SK-N-MC (cell line): ENCODE data around the gene ZNF415.
"Not testable (repeated sequence)": the region's sequence is repeated elsewhere in the genome, so short reads cannot be mapped to it uniquely, and the experiment has no call there.

Experiments
- DNase-seq: peaks from one replicate; pipeline ENCODE4 v3.0.0-alpha.2; 2011; ENCODE audit warnings: low read depth, low spot score
- H3K27ac ChIP-seq: fragments of 200-600 bp; sonication (generic); 2 replicates; pipeline ENCODE4 v1.5.1; 2016; ENCODE audit warnings: mixed run types
- H3K36me3 ChIP-seq: fragments of 200-600 bp; sonication (generic); 2 replicates; pipeline ENCODE4 v1.6.1; 2017; ENCODE audit warnings: antibody characterized with exemption, low read length, mixed read lengths; ENCODE audit not compliant: insufficient read depth
- H3K4me3 ChIP-seq: fragments of 200-600 bp; sonication (generic); 2 replicates; pipeline ENCODE4 v1.5.1; 2016
- H3K9ac ChIP-seq: fragments of 200-600 bp; sonication (generic); 2 replicates; pipeline ENCODE4 v1.8.0; 2017; ENCODE audit warnings: mixed run types, mixed read lengths; ENCODE audit not compliant: insufficient read length
- H3K9me3 ChIP-seq: fragments of 200-600 bp; sonication (generic); 2 replicates; pipeline ENCODE4 v1.6.1; 2017; ENCODE audit warnings: low read depth, mild to moderate bottlenecking, antibody characterized with exemption, low read length, moderate library complexity, mixed read lengths
- EZH2 ChIP-seq: fragments of 200-600 bp; sonication (generic); IDR thresholded peaks from one replicate; pipeline ENCODE4 v1.6.1; 2017; ENCODE audit warnings: antibody characterized with exemption
- FOXP2 ChIP-seq: optimal IDR thresholded peaks from 2 replicates; pipeline ENCODE3; 2011; ENCODE audit warnings: mild to moderate bottlenecking, moderate library complexity; ENCODE audit not compliant: insufficient read depth; ENCODE audit errors: extremely low read length, control extremely low read depth
- POLR2AphosphoS5 ChIP-seq: IDR thresholded peaks from 2 replicates; pipeline ENCODE4 v1.6.1; 2012; ENCODE audit warnings: mild to moderate bottlenecking, low read depth, low read length, borderline replicate concordance

ZNF415 gene

GRCh38 chr19:53156850-53157249 lies 24.1 kb upstream of the ZNF415 start:
- no peak overlapping the region for H3K4me3 ChIP-seq
- DNase-seq = no peak
- H3K9me3 ChIP-seq = 0 out of 2 replicates have a peak, but pooled peaks cover 3% of the 10 kb centered on the region
- H3K27ac ChIP-seq = no peak overlapping the region
- H3K9ac ChIP-seq = no peak overlapping the region
- H3K36me3 ChIP-seq = no peaks in the 10 kb centered on the region
- TF ChIP-seq EZH2 = no peak
- TF ChIP-seq POLR2AphosphoS5 = no peak
- no peak for TF ChIP-seq FOXP2

DNA sequence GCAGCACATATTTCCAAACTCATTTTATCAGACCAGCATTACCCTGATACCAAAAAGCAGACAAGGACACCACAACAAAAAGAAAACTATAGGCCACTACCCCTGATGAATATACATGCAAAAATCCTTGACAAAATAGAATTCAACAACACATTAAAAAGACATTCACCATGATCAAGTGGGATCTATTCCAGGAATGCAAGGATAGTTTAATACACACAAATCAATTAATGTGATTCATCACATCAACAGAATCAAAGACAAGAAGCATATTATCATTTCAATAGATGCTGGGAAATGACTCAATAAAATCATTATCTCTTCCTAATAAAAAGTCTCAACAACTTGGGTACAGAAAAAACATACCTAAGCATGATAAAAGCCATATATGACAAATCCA lies 14.9 kb upstream of the ZNF415 start:
- Histone ChIP-seq H3K27ac (no peak overlapping the region), H3K9me3 (0 out of 2 replicates have a peak, but pooled peaks cover 5% of the 10 kb centered on the region), H3K9ac (no peak overlapping the region), H3K4me3 (no peak overlapping the region), H3K36me3 (no peaks in the 10 kb centered on the region)
- TF ChIP-seq FOXP2 (no peak), POLR2AphosphoS5 (no peak), EZH2 (no peak)
- no peak for DNase-seq

- H3K36me3 ChIP-seq = no peaks in the 10 kb centered on the region
- DNase-seq = no peak
- H3K27ac ChIP-seq = no peak overlapping the region
- no peak for TF ChIP-seq POLR2AphosphoS5
- TF ChIP-seq EZH2 = no peak
- TF ChIP-seq FOXP2 = no peak
- H3K4me3 ChIP-seq = no peak overlapping the region
- peaks cover 5% of the 10 kb centered on the region; the same call in 1 of the 2 replicates for H3K9me3 ChIP-seq
- no peak overlapping the region for H3K9ac ChIP-seq
Measured at GRCh38 chr19:53140351-53140750, 7.6 kb upstream of the ZNF415 start.

DNA sequence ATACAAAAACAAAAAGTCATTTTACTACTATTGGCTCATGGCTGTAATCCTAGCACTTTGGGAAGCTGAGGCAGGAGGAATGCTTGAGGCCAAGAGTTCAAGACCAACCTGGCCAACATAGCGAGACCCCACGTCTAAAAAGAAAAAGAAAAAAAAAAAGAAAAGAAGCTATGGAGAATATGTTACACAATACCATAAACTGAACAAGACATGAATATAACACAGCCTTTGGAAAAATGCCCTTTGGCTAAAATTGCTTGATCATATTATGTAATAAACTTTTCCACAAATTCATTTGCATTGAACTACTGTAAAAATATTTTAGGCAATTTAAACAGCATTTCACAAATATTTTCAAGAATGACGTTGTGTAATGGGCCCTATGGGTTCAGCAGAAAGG lies 3.7 kb upstream of the ZNF415 start:
- no peak overlapping the region for H3K9ac ChIP-seq
- H3K9me3 ChIP-seq = no peaks in the 10 kb centered on the region; the same call in 1 of the 2 replicates
- H3K4me3 ChIP-seq = no peak overlapping the region
- no peaks in the 10 kb centered on the region for H3K36me3 ChIP-seq
- H3K27ac ChIP-seq = no peak overlapping the region
- no peak for TF ChIP-seq FOXP2
- TF ChIP-seq POLR2AphosphoS5 = no peak
- no peak for TF ChIP-seq EZH2
- no peak for DNase-seq

DNA sequence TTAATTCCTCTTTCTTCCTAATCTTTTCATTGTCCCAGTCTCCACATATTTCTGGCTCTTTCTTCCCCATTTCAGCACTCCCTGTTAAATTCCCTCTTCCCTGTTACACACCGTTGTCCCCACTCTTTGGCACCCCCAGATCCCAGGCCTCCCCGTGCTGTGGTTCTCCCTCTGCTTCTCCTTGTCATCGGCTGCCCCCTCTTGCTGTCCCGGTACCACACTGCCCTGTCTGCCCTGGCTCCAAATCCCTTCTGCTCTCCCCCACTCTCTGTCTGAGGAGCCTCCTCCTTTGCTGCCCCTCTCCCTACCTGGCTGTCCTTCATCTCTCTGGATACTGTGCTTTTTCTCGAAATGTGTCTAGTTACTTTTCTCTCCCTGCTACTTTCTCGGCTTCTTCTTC lies 983 bp downstream of the ZNF415 start:
- Histone ChIP-seq H3K9me3 (no peaks in the 10 kb centered on the region), H3K9ac (no peak overlapping the region), H3K36me3 (no peaks in the 10 kb centered on the region), H3K4me3 (no peak overlapping the region), H3K27ac (no peak overlapping the region)
- TF ChIP-seq EZH2 = no peak
- no peak for TF ChIP-seq POLR2AphosphoS5
- TF ChIP-seq FOXP2 = no peak
- no peak for DNase-seq

- no peaks in the 10 kb centered on the region for H3K36me3 ChIP-seq
- no peaks in the 10 kb centered on the region for H3K9me3 ChIP-seq
- no peak for TF ChIP-seq POLR2AphosphoS5
- no peak for TF ChIP-seq FOXP2
- no peak for TF ChIP-seq EZH2
- no peak for DNase-seq
- no peak overlapping the region for H3K4me3 ChIP-seq
- no peak overlapping the region for H3K27ac ChIP-seq
- H3K9ac ChIP-seq = no peak overlapping the region
Measured at GRCh38 chr19:53131085-53131590, 1.6 kb downstream of the ZNF415 start.

GRCh38 chr19:53130506-53130905 lies 2.2 kb downstream of the ZNF415 start:
- Histone ChIP-seq H3K9me3 (no peaks in the 10 kb centered on the region), H3K9ac (no peak overlapping the region), H3K27ac (no peak overlapping the region), H3K36me3 (no peaks in the 10 kb centered on the region), H3K4me3 (no peak overlapping the region)
- no peak for TF ChIP-seq POLR2AphosphoS5
- TF ChIP-seq FOXP2 = no peak
- TF ChIP-seq EZH2 = no peak
- no peak for DNase-seq

GRCh38 chr19:53126733-53127526 lies 5.8 kb downstream of the ZNF415 start:
- H3K36me3 ChIP-seq, DNase-seq, H3K9me3 ChIP-seq, H3K9ac ChIP-seq, H3K27ac ChIP-seq, H3K4me3 ChIP-seq: not testable (repeated sequence)

- no peaks in the 10 kb centered on the region for H3K36me3 ChIP-seq
- H3K9ac ChIP-seq = no peak overlapping the region
- no peaks in the 10 kb centered on the region for H3K9me3 ChIP-seq
- no peak overlapping the region for H3K4me3 ChIP-seq
- TF ChIP-seq EZH2 = no peak
- H3K27ac ChIP-seq = no peak overlapping the region
- DNase-seq = no peak
Measured at GRCh38 chr19:53123400-53123799, 9.3 kb downstream of the ZNF415 start.
